Measurements from ENCODE around the gene ZNF467. TPM values are rescaled to one million over a fixed set of nuclear protein-coding genes. Genes with fewer than 3 reads are reported as not detected.

The ZNF467 gene
- polyA plus RNA-seq, 1 experiment = 0.14 TPM

- no peak for DNase-seq (ENCODE audit: low read depth, low spot score)
- no peaks in the 10 kb centered on the region for H3K9me3 ChIP-seq (ENCODE audit: control insufficient read depth, insufficient read depth, low read length)
- ChIA-PET CTCF (interaction anchor here (0.8 to 0.9 kb wide), 2 partner anchors 23 to 149 kb away, joined by 3 read pairs; no protein-coding TSS in a partner anchor), POLR2A (interaction anchor here (0.7 kb wide), 1 partner anchor 97 kb away, joined by 3 read pairs; no protein-coding TSS in a partner anchor)
- H3K4me3 ChIP-seq (ENCODE audit: low read depth, low read length) = no peak overlapping the region
- peaks cover 33% of the 10 kb centered on the region for H3K27me3 ChIP-seq (ENCODE audit: control insufficient read depth, insufficient read depth, low read length)
- TF ChIP-seq, protein P1, sequence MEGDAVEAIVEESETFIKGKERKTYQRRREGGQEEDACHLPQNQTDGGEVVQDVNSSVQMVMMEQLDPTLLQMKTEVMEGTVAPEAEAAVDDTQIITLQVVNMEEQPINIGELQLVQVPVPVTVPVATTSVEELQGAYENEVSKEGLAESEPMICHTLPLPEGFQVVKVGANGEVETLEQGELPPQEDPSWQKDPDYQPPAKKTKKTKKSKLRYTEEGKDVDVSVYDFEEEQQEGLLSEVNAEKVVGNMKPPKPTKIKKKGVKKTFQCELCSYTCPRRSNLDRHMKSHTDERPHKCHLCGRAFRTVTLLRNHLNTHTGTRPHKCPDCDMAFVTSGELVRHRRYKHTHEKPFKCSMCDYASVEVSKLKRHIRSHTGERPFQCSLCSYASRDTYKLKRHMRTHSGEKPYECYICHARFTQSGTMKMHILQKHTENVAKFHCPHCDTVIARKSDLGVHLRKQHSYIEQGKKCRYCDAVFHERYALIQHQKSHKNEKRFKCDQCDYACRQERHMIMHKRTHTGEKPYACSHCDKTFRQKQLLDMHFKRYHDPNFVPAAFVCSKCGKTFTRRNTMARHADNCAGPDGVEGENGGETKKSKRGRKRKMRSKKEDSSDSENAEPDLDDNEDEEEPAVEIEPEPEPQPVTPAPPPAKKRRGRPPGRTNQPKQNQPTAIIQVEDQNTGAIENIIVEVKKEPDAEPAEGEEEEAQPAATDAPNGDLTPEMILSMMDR (IDR thresholded peaks at IDR 0.05; ENCODE audit: low read depth, low read length) = no peak
- no peak overlapping the region for H3K27ac ChIP-seq (ENCODE audit: low read depth, low read length)
Observed at GRCh38 chr7:149774237-149775175, 1.1 kb upstream of the ZNF467 start.

DNA sequence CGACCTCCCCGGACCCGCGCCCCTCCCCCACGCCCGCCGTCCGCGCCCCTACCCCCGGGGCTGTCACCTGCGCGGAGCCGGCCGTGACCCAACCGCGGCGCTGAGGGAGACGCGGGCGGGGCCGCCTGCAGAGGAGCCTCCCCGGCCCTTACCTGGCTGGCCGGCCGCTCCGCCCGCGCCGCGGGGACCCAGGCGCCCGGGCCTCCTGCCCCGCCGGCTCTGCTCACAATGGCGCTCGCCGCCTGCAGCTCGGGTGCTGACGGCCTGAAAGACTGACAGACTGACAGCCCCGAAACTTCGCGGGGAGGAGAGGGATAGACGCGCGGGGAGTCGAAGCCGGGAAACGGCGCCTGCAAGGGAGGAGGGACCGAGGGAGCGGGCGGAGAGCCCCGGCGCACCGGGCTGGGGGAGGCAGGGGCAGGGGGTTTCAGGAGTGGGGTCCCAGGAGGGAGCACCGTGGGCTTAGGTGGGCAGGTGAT is 393 bp downstream of the ZNF467 start:
- peak overlapping the region; percentile 52 for H3K4me3 ChIP-seq (ENCODE audit: low read depth, low read length)
- TF ChIP-seq, protein P1 (IDR thresholded peaks at IDR 0.05; ENCODE audit: low read depth, low read length) = no peak
- ChIA-PET CTCF (no interaction called here), POLR2A (no interaction called here)
- no peak overlapping the region for H3K27ac ChIP-seq (ENCODE audit: low read depth, low read length)
- H3K27me3 ChIP-seq (ENCODE audit: control insufficient read depth, insufficient read depth, low read length) = peaks cover 34% of the 10 kb centered on the region
- no peaks in the 10 kb centered on the region for H3K9me3 ChIP-seq (ENCODE audit: control insufficient read depth, insufficient read depth, low read length)
- DNase-seq (ENCODE audit: low read depth, low spot score) = no peak

DNA sequence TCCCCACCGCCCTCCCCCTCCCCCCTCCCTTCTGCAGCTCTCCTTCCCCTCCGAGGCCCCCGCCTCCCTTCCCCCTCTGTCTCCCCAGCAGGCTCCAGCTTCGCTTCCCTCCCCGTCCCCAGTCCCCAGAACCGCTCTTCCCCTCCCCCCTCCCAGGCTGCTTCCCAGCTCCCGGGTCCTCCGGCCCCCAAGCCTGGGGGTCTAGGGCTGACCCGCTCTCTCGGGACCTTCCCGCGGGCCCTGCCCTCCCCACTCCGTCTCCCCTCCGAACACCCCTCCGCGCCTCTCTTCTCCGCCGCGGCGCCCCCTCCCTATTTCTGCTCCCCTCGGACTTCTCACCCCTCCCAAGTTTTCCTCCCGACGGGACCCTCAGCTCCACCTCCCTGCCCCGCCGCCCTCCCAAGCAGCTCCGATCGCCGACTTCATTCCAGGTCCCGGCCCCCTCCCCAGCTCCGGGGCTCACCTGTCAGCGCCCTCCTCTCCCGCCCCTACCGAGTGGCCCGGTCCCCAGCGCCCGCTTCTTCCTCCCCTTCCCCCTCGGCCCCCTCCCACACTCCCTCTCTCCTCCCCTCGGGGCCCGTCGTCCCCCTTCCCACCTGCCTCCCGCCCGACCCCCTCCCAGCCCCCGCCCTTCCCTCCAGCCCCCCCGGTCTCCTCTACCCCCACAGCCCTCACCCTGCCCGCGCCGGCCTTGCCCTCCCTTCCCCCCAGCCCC is 990 bp downstream of the ZNF467 start:
- TF ChIP-seq, protein P1 (IDR thresholded peaks at IDR 0.05; ENCODE audit: low read depth, low read length) = no peak
- H3K4me3 ChIP-seq (ENCODE audit: low read depth, low read length) = peak overlapping the region; percentile 67
- no peak overlapping the region for H3K27ac ChIP-seq (ENCODE audit: low read depth, low read length)
- ChIA-PET POLR2A (interaction anchor here (0.8 kb wide), 2 partner anchors 10 to 563 kb away, joined by 3 to 5 read pairs; no protein-coding TSS in a partner anchor), CTCF (interaction anchor here (1.1 to 2.0 kb wide), 3 partner anchors 28 to 66 kb away, joined by 4 to 5 read pairs (median 5); partner anchors contain the start of gene ZNF862)
- no peaks in the 10 kb centered on the region for H3K9me3 ChIP-seq (ENCODE audit: control insufficient read depth, insufficient read depth, low read length)
- DNase-seq (ENCODE audit: low read depth, low spot score) = no peak
- H3K27me3 ChIP-seq (ENCODE audit: control insufficient read depth, insufficient read depth, low read length) = peaks cover 34% of the 10 kb centered on the region

DNA sequence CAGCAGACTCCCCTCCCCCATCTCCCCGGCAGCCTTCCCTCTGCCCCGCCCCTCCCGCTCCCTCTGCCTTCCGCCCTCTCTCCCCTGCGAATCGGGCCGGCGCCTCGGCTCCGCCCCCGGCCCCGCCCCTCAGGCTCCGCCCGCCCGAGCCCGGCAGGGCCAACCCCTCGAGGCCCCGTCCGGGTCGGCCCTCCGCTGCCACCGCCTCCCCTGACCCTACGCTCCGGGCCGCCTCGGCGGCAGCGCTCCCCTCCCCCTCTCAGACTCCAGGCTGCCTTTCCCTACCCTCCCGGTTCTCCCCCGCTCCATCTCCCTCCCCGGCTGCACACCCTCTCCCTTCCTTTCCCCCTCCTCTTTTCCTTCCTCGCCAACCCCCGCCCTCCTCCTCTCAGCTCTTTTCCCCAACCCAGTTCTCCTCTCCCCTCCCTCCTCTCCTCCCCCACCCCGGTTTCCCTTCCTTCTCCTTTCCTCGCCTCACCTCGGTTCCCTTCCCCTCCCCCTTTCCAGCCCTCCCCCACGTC is 1.6 kb downstream of the ZNF467 start:
- POLR2A ChIA-PET = interaction anchor here (0.8 kb wide), 2 partner anchors 11 to 563 kb away, joined by 3 to 5 read pairs; no protein-coding TSS in a partner anchor
- Histone ChIP-seq H3K4me3 (ENCODE audit: low read depth, low read length) (peak overlapping the region; percentile 67), H3K9me3 (ENCODE audit: control insufficient read depth, insufficient read depth, low read length) (no peaks in the 10 kb centered on the region), H3K27ac (ENCODE audit: low read depth, low read length) (no peak overlapping the region), H3K27me3 (ENCODE audit: control insufficient read depth, insufficient read depth, low read length) (peaks cover 38% of the 10 kb centered on the region)
- TF ChIP-seq, protein P1 (IDR thresholded peaks at IDR 0.05; ENCODE audit: low read depth, low read length) = no peak
- DNase-seq (ENCODE audit: low read depth, low spot score) = peak; percentile 32
- CTCF ChIA-PET = interaction anchor here (1.1 to 2.0 kb wide), 3 partner anchors 27 to 67 kb away, joined by 4 to 5 read pairs (median 5); partner anchors contain the start of gene ZNF862
